Stimulated activated CD4-positive, alpha-beta T cell treated with anti-CD3 and anti-CD28 coated beads, Interleukin-12 subunit alpha, Interleukin-12 subunit beta, amount 100 ng/mL, for 24 hours (primary cell): ENCODE results near the gene TRAPPC8.
"Not testable (repeated sequence)": the region's sequence is repeated elsewhere in the genome, so short reads cannot be mapped to it uniquely, and the experiment has no call there.

Source experiments
- DNase-seq, 2 experiments: peaks; one replicate each; pipeline ENCODE4 v3.0.0-alpha.2; 2020; ENCODE audit warnings: low read depth in 2 of 2

TRAPPC8 gene, protein sequence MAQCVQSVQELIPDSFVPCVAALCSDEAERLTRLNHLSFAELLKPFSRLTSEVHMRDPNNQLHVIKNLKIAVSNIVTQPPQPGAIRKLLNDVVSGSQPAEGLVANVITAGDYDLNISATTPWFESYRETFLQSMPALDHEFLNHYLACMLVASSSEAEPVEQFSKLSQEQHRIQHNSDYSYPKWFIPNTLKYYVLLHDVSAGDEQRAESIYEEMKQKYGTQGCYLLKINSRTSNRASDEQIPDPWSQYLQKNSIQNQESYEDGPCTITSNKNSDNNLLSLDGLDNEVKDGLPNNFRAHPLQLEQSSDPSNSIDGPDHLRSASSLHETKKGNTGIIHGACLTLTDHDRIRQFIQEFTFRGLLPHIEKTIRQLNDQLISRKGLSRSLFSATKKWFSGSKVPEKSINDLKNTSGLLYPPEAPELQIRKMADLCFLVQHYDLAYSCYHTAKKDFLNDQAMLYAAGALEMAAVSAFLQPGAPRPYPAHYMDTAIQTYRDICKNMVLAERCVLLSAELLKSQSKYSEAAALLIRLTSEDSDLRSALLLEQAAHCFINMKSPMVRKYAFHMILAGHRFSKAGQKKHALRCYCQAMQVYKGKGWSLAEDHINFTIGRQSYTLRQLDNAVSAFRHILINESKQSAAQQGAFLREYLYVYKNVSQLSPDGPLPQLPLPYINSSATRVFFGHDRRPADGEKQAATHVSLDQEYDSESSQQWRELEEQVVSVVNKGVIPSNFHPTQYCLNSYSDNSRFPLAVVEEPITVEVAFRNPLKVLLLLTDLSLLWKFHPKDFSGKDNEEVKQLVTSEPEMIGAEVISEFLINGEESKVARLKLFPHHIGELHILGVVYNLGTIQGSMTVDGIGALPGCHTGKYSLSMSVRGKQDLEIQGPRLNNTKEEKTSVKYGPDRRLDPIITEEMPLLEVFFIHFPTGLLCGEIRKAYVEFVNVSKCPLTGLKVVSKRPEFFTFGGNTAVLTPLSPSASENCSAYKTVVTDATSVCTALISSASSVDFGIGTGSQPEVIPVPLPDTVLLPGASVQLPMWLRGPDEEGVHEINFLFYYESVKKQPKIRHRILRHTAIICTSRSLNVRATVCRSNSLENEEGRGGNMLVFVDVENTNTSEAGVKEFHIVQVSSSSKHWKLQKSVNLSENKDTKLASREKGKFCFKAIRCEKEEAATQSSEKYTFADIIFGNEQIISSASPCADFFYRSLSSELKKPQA (N-terminal part only)

DNA sequence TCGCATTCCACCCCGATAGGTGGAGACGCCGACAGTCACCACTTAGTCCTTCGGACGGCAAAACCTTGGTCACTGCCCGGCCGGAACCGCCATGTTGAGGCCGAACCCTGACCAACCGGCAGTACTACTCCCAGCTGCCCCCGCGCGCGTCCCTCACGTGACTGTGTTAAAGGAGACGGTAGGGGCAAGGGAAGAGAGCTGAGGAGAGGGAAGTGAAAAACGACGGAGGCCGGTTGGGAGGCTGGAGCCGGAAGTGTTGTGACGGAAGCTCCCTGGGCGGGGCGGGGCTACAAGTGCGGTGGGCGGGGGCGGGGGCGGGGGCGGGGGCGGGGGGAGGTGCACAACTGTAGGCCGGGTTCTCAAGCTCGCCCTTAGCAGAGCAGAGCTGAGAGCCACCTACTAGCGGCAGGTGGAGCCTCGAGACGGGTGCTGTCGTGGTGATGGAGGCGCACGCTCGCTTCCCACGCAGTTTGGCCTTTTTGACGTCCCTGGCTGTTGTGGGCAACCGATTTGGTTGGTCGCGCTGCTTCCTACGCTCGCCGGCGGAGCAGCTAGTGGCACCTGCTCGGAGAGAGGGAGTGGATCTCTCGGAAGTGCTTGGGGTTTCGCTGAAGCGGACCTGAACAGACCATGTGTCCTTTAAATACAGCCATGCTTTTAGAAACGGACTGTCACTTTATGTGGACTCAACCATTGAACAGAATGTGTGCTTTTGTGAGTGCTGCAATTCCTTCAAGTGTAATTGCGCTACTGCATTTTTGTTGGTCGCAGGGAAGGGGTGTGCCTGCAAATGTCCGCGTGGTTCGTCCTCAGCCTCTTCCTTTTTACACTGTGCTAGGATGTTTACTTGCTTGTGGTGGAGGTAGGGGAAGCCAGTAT is at the start of gene TRAPPC8:
TRAPPC8 (minus strand) TSS at position 130 of the 879 bp plus-strand sequence. CDS start 364 bp downstream, outside the sequence.
- DNase-seq: peak; percentile 76 to 87

DNA sequence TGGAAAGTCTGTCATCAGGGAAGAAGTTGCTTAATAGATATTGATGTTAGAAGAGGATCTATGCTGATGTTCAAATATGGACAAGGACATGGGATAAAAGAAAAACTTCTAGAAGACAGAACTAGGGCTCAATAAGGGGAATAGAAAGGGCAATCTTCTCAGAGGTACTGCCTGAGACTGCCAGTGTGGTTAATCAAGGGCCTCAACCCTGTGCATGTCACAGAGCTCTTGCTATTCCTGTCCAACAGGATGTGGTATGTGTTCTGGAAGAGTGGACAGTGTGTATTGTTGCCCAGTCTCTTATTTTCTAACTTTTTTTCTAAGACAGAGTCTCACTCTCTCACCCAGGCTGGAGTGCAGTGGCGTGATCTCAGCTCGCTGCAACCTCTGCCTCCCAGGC is 47.9 kb upstream of the TRAPPC8 start:
- no peak for DNase-seq

DNA sequence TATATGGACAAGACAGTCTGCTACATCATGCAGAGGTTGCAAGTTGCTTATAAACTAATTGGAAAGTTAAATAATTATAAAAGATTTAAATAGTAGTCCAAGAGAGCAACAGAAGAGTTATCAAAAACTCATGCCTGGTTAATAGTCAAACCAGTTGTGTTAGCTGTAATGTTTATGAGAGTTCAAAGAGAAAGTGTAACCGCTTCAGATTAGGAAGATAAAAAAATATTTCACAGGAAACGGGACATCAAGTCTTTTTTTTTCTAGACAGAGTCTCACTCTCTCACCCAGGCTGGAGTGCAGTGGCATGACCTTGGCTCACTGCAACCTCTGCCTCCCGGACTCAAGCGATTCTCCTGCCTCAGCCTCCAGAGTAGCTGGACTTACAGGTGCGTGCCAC is 41.0 kb upstream of the TRAPPC8 start:
- no peak for DNase-seq

DNA sequence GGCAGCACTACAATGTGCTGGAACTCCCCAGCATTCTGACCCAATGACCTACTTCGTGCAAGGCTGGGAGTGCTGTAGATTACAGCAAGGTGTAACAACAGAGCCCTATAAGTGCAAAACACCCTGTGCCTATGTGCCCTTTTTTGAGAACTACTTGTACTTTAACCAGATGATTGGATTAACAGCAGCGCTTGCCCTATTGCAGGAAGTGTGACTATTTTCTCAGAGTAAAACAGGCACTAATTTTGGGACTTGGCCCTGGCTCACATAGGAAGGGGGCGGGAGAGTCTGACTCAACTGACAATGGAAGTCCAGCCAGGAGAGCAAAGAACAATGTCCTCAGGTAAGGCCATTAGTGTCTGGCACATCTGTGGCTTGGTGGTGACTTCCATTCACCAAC is 40.1 kb upstream of the TRAPPC8 start:
- no peak for DNase-seq

DNA sequence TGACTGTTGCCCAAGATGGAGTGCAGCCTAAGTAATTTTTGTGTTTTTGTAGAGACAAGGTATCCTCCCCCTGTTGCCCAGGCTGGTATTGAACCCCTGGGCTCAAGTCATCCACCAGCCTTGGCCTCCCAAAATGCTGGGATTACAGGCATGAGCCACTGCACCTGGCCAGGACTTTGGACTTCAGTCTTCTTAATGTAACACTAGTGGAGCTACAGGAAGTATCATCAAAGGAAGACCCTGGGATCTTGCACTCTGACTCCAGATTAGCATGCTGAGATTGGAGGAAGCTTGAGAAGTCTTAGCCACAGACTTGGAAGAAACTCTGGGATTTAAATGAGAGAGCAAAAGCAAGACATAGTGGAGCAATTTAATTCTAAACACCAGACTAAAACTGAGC is 37.9 kb upstream of the TRAPPC8 start:
- no peak for DNase-seq

DNA sequence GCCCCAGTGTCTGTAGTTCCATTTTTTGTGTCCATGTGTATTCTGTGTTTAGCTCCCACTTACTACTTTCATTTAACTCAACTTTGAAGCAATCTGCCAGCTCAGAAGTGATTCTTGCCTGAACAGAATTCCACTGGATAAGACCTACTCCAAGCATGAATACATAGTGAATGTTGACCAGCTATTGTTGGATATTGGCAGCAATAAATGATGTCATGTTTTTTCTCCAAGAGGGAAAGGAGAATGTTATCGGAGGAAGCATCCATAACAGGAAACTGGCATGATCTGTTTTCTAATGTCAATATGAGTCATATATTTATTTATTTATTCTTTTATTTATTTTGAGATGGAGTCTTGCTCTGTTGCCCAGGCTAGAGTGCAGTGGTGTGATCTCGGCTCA is 36.8 kb upstream of the TRAPPC8 start:
- DNase-seq: no peak

DNA sequence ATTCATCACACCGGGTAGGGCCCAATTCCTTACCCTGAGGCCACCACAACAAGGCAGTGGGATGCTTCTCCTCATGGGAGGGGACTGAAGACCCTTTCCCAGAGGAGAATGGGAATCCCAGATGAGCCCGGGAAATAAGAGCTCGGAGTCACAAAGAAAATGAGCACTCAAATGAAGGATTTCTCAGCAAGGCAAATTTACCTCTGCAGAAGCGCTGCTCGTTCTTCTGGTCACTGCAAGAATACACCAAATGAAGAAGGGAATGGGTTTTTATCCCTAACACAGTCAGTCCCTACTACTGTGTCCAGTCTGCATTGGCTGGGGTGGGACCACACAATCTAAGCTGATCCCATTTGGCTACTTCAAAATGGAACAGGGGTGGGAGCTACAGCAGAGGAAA is 35.7 kb upstream of the TRAPPC8 start:
- DNase-seq: no peak

DNA sequence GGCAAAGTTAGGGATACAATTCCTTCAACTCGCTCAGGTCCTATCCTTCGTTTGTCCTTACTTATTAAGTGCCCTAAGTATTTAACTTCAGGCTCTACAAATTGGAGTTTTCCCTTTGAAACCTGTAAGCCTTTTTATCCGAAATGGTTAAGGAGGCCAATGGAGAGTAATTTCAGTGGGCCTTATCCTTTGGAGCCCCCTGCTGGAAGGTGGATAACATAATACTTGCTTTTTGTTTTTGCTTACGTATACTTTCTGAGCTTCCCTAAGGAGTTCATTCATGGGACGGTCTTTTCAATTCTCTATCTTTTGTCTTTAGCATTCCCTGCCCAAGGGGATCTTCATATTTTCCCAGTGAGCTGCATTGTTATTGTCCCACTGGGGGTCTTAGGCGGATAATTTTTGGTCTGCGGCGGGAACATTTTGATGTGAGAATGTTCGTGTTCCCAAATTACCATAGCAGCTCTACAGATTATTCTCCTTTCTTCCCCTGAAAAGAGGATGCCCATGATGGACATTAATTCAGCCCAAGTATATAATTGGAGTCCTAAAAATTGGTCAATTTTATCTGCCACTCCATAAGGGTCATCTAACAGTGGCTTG is 34.4 kb upstream of the TRAPPC8 start:
- DNase-seq: no peak

DNA sequence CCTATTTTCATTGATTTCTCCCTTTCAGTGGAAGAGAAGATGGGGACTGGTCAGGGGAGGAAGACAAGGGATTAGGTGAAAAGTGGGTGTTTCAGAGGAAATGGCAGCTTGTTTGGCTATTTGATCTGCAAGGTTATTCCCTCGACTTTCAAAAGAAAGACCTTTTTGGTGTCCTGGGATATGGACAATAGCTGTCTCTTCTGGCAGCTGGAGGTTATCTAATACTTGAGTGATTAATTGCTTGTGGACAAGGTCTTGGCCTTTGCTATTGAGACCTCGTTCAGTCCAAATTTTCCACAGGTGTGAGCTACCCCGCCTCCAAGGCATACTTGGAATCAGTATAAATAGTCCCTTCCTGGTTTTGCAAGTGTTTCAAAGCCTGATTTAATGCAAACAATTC is 33.3 kb upstream of the TRAPPC8 start:
- no peak for DNase-seq

DNA sequence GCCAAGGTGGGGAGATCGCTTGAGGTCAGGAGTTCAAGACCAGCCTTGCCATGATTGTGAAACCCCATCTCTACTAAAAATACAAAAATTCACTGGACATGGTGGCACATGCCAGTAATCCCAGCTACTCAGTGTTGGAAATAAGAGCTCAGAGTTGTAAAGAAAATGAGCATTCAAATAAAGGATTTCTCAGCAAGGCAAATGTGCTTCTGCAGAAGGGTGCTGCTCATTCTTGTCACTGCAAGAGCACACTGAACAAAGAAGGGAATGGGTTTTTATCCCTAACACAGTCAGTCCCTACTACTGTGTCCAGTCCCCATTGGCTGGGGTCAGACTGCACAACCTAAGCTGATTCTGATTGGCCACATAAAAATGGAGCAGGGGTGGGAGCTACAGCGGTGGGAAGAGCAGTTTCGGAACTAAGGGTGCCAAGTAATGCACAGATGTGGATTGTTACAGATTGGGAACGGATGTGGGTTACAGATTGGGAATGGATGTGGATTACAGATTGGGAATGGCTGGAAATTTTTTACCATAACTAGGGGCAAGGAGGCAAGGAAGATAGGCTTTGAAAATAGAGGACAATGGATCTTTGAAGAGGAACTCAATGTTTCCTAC is 31.1 kb upstream of the TRAPPC8 start:
- no peak for DNase-seq

DNA sequence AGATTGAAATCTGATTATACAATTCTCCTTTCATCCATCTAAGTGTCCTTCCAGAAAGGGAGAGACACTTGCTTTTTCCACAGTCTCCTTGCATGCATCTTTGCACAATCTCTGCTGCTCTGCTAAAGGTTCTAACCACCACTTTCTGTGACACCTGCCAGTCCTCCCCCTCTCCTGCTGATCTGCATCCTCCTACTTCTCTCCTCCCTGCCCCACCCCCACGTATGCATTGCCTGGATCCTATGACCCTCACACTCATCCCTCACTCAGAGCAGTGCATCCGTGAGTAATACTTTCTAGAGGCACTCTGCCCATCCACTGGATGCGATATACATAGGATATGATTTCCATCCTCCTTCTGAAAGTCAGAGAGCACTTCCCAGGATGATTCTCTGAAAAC is 27.7 kb upstream of the TRAPPC8 start:
- DNase-seq: no peak

DNA sequence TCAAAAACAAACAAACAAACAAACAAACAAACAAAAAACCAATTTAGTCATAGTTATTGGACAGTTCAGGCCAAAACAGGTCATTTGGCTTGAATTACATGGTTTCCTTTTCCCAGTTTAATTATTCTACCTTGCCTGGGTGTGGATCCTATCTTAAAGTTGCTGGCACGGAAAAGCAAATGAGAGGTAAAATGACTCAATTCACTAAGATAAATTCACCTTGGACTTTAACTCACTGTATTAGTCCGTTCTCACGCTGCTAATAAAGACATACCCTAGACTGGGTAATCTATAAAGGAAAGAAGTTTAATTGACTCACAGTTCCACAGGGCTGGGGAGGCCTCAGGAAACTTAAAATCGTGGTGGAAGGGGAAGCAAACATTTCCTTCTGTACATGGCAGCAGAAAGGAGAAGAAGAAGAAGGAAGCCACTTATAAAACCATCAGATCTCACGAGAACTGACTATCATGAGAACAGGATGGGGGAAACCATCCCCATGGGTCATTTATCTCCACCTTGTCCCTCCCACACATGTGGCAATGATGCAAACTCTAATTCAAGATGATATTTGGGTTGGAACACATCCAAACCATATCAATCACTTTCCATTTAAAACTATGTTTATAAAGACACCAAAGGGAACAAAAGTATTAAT is 22.5 kb upstream of the TRAPPC8 start:
- DNase-seq: no peak

DNA sequence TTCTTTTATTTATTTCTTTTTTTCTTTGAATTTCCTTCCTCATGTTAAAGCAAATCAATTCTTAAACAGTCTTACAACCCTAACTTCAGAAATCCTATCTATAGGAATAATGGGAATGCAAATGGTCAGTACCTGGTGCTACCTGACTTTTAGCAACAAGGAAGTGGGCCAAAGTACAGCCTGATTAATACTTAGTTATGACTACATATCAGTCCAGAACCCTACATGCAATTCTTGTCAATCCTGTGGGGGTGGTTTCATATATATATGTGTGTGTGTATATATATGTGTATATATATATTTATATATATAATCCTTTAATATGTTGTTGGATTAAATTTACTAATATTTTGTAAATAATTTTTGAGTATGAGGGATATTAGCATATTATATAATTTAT is 14.8 kb upstream of the TRAPPC8 start:
- no peak for DNase-seq

DNA sequence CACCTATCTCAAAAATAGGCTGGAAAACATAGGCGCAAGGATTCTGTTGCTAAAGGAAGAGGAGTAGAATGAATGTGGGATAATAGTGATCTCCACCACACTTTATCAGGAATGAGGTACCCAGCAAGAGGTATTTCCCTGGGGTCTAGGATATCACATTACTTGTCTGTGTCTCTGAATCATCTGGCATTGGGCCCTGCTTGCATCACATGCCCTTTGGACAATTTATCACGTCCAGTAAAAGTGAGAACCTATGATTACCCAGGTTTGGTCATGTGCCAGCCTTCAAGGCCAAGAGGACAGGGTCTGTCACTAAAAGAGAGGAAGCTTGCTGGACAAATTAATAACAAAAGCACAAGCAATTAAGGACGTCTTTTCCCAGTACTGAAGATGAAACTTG is 11.4 kb upstream of the TRAPPC8 start:
- no peak for DNase-seq

DNA sequence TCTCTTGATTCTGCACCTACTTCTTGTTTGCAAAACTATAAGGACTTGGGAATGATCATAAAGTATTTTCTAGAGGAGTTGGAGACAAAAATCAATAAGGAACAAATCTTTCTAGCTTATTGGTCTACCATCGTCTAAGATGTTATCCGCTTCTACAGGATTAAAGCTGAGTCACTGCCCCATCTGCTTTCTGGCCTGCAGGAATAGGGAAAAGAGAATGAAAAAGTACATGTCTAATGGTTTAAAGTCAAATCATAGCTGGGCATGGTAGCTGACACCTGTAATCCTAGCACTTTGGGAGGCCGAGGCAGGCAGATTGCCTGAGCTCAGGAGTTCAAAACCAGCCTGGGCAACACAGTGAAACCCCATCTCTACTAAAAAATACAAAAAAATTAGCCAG is 10.8 kb upstream of the TRAPPC8 start:
- DNase-seq: not testable (repeated sequence)

DNA sequence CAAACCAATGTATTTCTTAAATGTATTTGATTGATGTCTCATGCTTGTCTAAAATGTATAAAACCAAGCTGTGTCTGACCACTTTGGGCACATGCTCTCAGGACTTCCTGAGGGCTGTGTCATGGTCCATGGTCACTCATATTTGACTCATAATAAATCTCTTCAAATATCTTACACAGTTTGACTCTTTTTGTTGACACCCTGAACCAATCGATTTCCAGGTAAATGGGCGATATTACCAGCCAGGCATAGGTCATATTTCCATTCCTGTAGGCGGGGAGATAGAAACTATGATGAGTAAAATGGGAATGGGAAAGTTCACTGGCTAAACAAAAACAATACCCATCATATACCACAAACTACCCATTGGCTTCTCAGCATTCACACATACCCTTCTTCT is 9.3 kb upstream of the TRAPPC8 start:
- no peak for DNase-seq

DNA sequence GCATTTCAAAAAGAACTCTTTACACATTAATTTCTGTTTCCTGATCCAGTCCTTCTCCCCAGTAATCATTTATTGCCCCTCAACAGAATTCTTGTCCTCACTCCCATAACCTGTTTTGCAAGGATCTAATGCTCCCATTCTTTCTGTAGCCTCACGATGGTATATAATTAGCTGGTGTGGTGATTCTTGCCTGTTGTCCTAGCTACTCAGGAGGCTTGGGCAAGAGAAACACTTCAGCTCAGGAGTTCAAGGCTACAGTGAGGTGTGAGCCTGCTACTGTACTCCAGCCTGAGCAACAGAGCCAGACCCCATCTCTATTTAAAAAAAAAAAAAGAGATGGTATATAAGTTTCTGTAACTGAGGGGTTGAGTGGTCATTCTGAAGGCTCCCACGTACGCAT is 7.7 kb upstream of the TRAPPC8 start:
- DNase-seq: no peak

DNA sequence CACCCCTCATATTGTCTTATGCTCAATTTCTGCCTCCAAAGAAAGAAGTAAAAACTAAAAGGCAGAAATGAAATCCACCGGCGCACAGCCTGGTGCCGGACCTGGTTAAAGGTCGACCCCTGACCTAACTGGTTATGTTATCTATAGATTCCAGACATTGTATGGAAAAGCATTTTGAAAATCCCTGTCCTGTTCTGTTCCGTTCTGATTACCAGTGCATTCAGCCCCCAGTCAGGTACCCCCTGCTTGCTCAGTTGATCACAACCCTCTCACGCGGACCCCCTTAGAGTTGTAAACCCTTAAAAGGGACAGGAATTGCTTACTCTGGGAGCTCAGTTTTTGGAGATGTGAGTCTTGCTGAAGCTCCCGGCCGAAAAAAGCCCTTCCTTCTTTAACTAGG is 5.4 kb upstream of the TRAPPC8 start:
- DNase-seq: not testable (repeated sequence)

DNA sequence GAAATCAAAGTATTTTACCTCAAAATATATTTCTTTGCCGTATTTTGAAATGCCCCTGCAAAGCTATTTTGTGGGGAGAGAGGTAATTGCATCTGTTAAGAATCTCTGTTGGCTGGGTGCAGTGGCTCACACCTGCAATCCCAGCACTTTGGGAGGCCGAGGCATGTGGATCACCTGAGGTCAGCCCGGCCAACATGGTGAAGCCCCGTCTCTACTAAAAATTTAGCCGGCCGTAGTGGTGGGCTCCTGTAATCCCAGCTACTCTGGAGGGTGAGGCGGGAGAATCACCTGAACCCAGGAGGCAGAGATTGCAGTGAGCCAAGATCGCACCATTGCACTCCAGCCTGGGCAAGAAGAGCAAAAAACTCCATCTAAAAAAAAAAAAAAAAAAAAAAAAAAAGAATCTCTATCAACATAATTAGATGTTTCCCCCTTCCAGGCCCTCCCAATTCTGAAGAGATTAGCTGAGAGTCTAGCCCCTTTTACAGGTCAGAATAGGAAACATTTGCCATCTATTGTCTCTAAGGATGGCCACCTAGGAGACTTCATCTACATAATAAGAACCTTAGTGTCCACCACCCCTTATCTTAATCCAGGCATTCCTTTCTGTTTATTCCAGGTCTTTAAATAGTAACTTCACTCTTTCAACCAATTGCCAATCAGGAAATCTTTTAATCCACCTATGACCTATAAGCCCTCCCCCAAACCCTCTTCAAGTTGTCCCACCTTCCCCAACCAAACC is 3.5 kb upstream of the TRAPPC8 start:
- DNase-seq: no peak
